ENCODE results near the gene JAG1. TPM values are rescaled to one million over a fixed set of nuclear protein-coding genes. Genes with fewer than 3 reads are reported as not detected.
"Not testable (repeated sequence)": the region's sequence is repeated elsewhere in the genome, so short reads cannot be mapped to it uniquely, and the experiment has no call there.

JAG1 gene
- total RNA-seq, 2 donors from 2014 or later, result 41.2 to 55.7 TPM

- 95 to 100% methylated on average over 1 of the region's 1 CpG for WGBS, 2 donors
These were observed 82.7 kb downstream of the JAG1 start for GRCh38 chr20:10590950-10591671.

DNA sequence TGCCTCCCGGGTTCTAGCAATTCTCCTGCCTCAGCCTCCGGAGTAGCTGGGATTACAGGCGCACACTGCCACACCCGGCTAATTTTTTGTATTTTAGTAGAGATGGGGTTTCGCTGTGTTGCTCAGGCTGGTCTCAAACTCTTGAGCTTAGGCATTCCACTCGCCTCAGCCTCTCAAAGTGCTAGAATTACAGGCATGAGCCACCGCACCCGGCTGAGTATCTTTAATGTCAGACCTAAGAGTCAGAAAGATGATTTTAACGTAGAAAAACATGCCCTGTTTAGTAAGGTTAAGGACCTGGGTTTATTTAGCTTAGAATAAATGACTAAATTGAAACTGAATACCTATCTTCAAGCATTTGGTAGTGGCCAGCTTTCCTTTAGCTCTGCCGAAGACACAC is 83.4 kb downstream of the JAG1 start:
- H3K9me3 ChIP-seq; H3K4me1 ChIP-seq; DNase-seq; H3K36me3 ChIP-seq (replicated peaks in 1 of 2; ENCODE audit: insufficient read depth in 1 of 2, low read depth in 2 of 2); H3K27me3 ChIP-seq; H3K4me3 ChIP-seq; intact Hi-C loops (cut with DNase I); ATAC-seq; H3K27ac ChIP-seq: not testable (repeated sequence)
- 95 to 96% methylated on average over 10 of the region's 10 CpGs for WGBS, 2 donors

More at GRCh38 chr20:10590950-10591671, 82.7 kb downstream of the JAG1 start:
- no peak for DNase-seq
- ATAC-seq, result no peak
- Histone ChIP-seq H3K36me3 (replicated peaks in 1 of 2; ENCODE audit: insufficient read depth in 1 of 2, low read depth in 2 of 2) (no peaks in the 10 kb centered on the region), H3K27me3 (no peaks in the 10 kb centered on the region), H3K4me1 (peaks cover 5% of the 10 kb centered on the region), H3K4me3 (no peak overlapping the region), H3K9me3 (no peaks in the 10 kb centered on the region), H3K27ac (no peak overlapping the region)
- intact Hi-C loops (cut with DNase I), result no loop called here
- TF ChIP-seq, protein P1, sequence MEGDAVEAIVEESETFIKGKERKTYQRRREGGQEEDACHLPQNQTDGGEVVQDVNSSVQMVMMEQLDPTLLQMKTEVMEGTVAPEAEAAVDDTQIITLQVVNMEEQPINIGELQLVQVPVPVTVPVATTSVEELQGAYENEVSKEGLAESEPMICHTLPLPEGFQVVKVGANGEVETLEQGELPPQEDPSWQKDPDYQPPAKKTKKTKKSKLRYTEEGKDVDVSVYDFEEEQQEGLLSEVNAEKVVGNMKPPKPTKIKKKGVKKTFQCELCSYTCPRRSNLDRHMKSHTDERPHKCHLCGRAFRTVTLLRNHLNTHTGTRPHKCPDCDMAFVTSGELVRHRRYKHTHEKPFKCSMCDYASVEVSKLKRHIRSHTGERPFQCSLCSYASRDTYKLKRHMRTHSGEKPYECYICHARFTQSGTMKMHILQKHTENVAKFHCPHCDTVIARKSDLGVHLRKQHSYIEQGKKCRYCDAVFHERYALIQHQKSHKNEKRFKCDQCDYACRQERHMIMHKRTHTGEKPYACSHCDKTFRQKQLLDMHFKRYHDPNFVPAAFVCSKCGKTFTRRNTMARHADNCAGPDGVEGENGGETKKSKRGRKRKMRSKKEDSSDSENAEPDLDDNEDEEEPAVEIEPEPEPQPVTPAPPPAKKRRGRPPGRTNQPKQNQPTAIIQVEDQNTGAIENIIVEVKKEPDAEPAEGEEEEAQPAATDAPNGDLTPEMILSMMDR (IDR thresholded peaks at IDR 0.05), result no peak
- no peak for TF ChIP-seq POLR2A (IDR thresholded peaks at IDR 0.05)

Small RNA genes lying within 50 kb of the gene (microRNA-seq; reads per million reads assigned to microRNA genes)
- gene MIR6870 (ENCODE audit: borderline number of aligned reads in 2 of 2, borderline replicate concordance in 2 of 2), result 0 to 0.47 reads per million in 2 donors

Small RNA genes lying within 50 kb of the gene (small RNA-seq; reads per million reads assigned to genes)
- not detected for gene MIR6870

Other genes with a start within 250 kb of the JAG1 start
- gene MKKS, start 239.8 kb downstream of the JAG1 start, total RNA-seq, result 1 to 10 TPM; 5.3 to 8.6 TPM
- 1 to 10 TPM; 4.3 to 4.7 TPM for gene SLX4IP, start 238.7 kb downstream of the JAG1 start, total RNA-seq